Heart left ventricle (tissue), 13 donors: ENCODE results near the gene PEX26.

Experiments
- POLR2A ChIP-seq, 2 donors: fragments of 450-650 bp; IDR thresholded peaks; one replicate each; pipeline ENCODE4 v1.6.1; 2017; ENCODE audit warnings: antibody characterized with exemption in 2 of 2, mild to moderate bottlenecking in 2 of 2, moderate library complexity in 2 of 2
- TF ChIP-seq, protein P1 (sequence below), 12 donors: fragments of 200-600 bp; sonication (generic) in 4 of 12; IDR thresholded peaks; one replicate each; pipeline versions ENCODE4 v1.5.0 to v1.8.0; 2018 to 2022; ENCODE audit warnings: antibody characterized with exemption in 12 of 12, mild to moderate bottlenecking in 5 of 12
- donor health status: ischemic (EF 13 %, LVEDD 7.1; RV severe dilation, severe dysfunction).
- donor health status: DM: no; HTN: yes; CAD: no.
- donor health status: DM: no; HTN: no; CAD: no.
- donor health status: ischemic (EF 25% LVEDD 6.9; RV normal size, moderate dysfunction).
- donor health status: ischemic (EF 25% LVEDD 5.7; RV mildly dilated, moderate dysfunction).
- donor health status: ischemic (EF 35%, LVEDD 5.7; RV mildly dilated, moderate dysfunction).
- donor health status: nonischemic (EF 11% LVEDD 7.7; RV severe dilation, severe dysfunction).
- donor health status: DM: yes; HTN: yes; CAD: no.
- donor health status: PGD.
- donor health status: ischemic (EF 29% LVEDD 5.4; RV normal size, mild dysfunction).
- donor health status: nonischemic (EF 23%, LVEDD 6.1; RV moderate dilation, normal function).

DNA sequence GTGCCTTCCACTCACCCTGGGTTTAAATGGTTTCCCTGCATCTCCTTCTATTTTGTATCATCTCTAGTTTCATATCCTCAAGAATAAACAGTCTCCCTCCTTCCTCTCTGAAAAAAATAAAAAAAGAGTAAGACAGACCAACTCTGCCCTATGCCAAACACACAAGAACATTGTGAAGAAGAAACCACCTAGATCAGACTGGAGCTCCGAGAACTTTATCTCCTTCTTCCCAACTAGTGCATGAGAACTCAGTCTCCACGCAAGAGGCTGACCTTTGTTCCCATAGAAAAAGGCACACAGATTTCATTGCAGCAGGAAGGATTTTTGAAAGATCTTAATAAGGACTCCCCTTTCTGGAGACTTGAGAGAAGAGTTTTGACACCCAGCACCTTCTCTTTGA lies 8.7 kb upstream of the PEX26 start:
- TF ChIP-seq, protein P1, sequence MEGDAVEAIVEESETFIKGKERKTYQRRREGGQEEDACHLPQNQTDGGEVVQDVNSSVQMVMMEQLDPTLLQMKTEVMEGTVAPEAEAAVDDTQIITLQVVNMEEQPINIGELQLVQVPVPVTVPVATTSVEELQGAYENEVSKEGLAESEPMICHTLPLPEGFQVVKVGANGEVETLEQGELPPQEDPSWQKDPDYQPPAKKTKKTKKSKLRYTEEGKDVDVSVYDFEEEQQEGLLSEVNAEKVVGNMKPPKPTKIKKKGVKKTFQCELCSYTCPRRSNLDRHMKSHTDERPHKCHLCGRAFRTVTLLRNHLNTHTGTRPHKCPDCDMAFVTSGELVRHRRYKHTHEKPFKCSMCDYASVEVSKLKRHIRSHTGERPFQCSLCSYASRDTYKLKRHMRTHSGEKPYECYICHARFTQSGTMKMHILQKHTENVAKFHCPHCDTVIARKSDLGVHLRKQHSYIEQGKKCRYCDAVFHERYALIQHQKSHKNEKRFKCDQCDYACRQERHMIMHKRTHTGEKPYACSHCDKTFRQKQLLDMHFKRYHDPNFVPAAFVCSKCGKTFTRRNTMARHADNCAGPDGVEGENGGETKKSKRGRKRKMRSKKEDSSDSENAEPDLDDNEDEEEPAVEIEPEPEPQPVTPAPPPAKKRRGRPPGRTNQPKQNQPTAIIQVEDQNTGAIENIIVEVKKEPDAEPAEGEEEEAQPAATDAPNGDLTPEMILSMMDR (IDR thresholded peaks at IDR 0.05), result no peak
- TF ChIP-seq POLR2A (IDR thresholded peaks at IDR 0.05), result no peak
